Activated CD4-positive, alpha-beta T cell treated with anti-CD3 and anti-CD28 coated beads, Interleukin-2, amount 10 ng/mL, durations not matched to agents 24 days and 14 days (primary cell): Measurements from ENCODE around the gene PITPNM1. TPM values are rescaled to one million over a fixed set of nuclear protein-coding genes. Genes with fewer than 3 reads are reported as not detected.
A peak's percentile ranks its signal among the peaks of the same experiment; 100 is the strongest.

Experiments
- DNase-seq: peaks from one replicate; pipeline ENCODE4 v3.0.0; 2022
- H3K27ac Mint-ChIP-seq: one replicate; pipeline ENCODE4 v1.8.0; 2022; ENCODE audit warnings: mild to moderate bottlenecking, mixed read lengths
- H3K27me3 Mint-ChIP-seq: one replicate; pipeline ENCODE4 v1.8.0; 2022; ENCODE audit warnings: mixed read lengths
- H3K36me3 Mint-ChIP-seq: one replicate; pipeline ENCODE4 v1.8.0; 2022; ENCODE audit warnings: low read depth, mild to moderate bottlenecking, mixed read lengths
- H3K4me1 Mint-ChIP-seq: one replicate; pipeline ENCODE4 v1.8.0; 2021; ENCODE audit warnings: mixed read lengths
- H3K4me3 Mint-ChIP-seq: one replicate; pipeline ENCODE4 v1.8.0; 2022; ENCODE audit warnings: mild to moderate bottlenecking, moderate library complexity, mixed read lengths
- H3K9me3 Mint-ChIP-seq: one replicate; pipeline ENCODE4 v1.8.0; 2021; ENCODE audit warnings: mixed read lengths
- intact Hi-C: fragments of 100-400 bp; cut with micrococcal nuclease; formaldehyde crosslinking; loops from one replicate; pipeline ENCODE4 v1.15.1; 2023
- total RNA-seq: library from RNA; stranded (reverse); gene quantifications from 2 replicates; pipeline ENCODE4 v1.2.3, GENCODE V29; 2022

PITPNM1 gene
- total RNA-seq, 1 donor from 2014 or later = 128 TPM

- Mint-ChIP-seq H3K4me3 (peak overlapping the region; percentile 76), H3K4me1 (peaks cover 39% of the 10 kb centered on the region), H3K9me3 (peaks cover 3% of the 10 kb centered on the region), H3K27me3 (no peaks in the 10 kb centered on the region), H3K36me3 (peaks cover 44% of the 10 kb centered on the region), H3K27ac (peak overlapping the region; percentile 59)
- peak; percentile 57 for DNase-seq
- intact Hi-C loops = no loop called here
Measured at GRCh38 chr11:67503119-67504004, 1.8 kb downstream of the PITPNM1 start.

DNA sequence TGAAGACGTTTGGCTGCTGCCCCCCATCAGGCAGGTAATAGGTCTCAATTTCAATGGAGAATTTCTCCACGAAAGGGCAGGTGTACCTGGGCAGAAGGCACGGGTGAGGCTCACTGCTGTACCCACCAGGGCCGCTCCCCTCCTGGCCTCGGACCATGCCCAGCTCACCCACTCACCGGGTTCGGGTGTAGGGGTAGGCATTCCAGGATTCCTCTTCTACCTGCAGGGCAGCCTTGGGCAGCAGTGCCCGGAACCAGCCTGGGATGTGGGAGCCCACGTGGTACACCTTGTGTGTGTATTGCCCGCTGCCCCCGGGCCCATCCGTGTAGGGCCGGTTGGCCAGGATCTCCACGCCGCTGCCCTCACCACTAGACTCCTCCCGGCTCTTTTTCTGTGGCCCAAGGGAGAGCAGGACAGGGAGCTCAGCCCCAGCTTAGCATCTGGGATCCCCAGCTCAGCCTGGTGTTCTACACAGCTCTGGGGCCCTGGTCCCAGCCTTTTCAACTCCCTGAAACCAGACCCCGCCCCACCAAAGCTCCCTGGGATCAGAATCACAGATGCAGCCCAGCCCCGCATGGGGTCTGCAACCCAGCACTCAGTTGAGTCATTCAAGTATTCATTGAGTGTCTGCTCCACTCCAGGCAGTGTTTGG is 2.7 kb downstream of the PITPNM1 start:
- Mint-ChIP-seq H3K36me3 (peaks cover 45% of the 10 kb centered on the region), H3K27me3 (no peaks in the 10 kb centered on the region), H3K9me3 (peaks cover 3% of the 10 kb centered on the region), H3K4me1 (peaks cover 39% of the 10 kb centered on the region), H3K4me3 (peak overlapping the region; percentile 76), H3K27ac (peak overlapping the region; percentile 59)
- intact Hi-C loops = no loop called here
- DNase-seq = peak; percentile 57

GRCh38 chr11:67501854-67502253 is 3.3 kb downstream of the PITPNM1 start:
- Mint-ChIP-seq H3K4me1 (peaks cover 35% of the 10 kb centered on the region), H3K27ac (no peak overlapping the region), H3K9me3 (peaks cover 3% of the 10 kb centered on the region), H3K27me3 (no peaks in the 10 kb centered on the region), H3K36me3 (peaks cover 47% of the 10 kb centered on the region), H3K4me3 (no peak overlapping the region)
- intact Hi-C loops = no loop called here
- no peak for DNase-seq

- Mint-ChIP-seq H3K27me3 (no peaks in the 10 kb centered on the region), H3K27ac (peak overlapping the region; percentile 13), H3K4me3 (peak overlapping the region; percentile 2), H3K4me1 (peaks cover 29% of the 10 kb centered on the region), H3K36me3 (peaks cover 49% of the 10 kb centered on the region), H3K9me3 (peaks cover 3% of the 10 kb centered on the region)
- intact Hi-C loops = no loop called here
- DNase-seq = no peak
Measured at GRCh38 chr11:67500831-67501715, 4.1 kb downstream of the PITPNM1 start.

DNA sequence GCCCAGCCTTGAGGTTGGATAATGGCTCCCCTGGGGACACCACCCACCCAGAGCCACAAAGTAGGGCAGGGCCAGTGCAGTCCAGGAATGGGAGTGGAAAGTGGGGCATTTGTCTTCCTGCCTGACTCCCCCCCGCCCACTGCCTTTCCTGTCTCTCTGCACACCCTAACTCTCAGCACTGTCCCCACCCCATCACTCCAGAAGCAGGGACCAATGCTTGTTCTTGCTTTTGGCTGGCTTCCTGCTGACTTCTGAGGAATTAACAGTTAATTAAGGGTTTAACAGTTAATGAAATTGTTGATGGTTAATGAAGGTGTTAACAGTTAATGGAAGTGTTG is 4.7 kb downstream of the PITPNM1 start:
- intact Hi-C loops = no loop called here
- no peak overlapping the region for H3K4me3 Mint-ChIP-seq
- H3K27ac Mint-ChIP-seq = no peak overlapping the region
- no peaks in the 10 kb centered on the region for H3K27me3 Mint-ChIP-seq
- peaks cover 3% of the 10 kb centered on the region for H3K9me3 Mint-ChIP-seq
- peaks cover 23% of the 10 kb centered on the region for H3K4me1 Mint-ChIP-seq
- DNase-seq = no peak
- H3K36me3 Mint-ChIP-seq = peaks cover 52% of the 10 kb centered on the region

GRCh38 chr11:67499808-67500483 is 5.2 kb downstream of the PITPNM1 start:
- no peak for DNase-seq
- no peak overlapping the region for H3K4me3 Mint-ChIP-seq
- H3K27ac Mint-ChIP-seq = no peak overlapping the region
- peaks cover 22% of the 10 kb centered on the region for H3K4me1 Mint-ChIP-seq
- peaks cover 51% of the 10 kb centered on the region for H3K36me3 Mint-ChIP-seq
- H3K9me3 Mint-ChIP-seq = peaks cover 3% of the 10 kb centered on the region
- H3K27me3 Mint-ChIP-seq = no peaks in the 10 kb centered on the region
- intact Hi-C loops = no loop called here

DNA sequence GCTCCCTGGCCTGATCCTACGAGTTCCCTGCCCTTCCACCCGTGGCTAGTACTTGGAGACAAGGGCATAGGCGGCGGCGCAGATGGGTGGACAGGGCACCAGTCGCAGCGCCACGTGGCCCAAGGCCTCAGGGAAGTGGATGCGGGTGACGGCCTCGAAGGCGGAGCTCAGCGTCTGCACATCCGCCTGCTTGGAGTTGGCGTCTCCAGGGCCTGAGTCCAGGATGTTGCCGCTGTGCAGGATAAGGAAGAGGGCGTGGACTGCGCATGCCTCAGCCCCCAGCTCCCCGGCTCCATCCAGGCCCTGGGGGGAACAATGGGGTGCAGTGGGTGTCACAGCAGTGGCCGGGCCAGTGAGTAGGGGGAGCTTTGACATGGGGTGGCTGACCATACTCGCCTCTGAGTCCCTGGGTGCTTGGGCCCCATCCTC is 6.6 kb downstream of the PITPNM1 start:
- Mint-ChIP-seq H3K27me3 (no peaks in the 10 kb centered on the region), H3K4me3 (no peak overlapping the region), H3K9me3 (peaks cover 3% of the 10 kb centered on the region), H3K36me3 (peaks cover 52% of the 10 kb centered on the region), H3K4me1 (peaks cover 21% of the 10 kb centered on the region), H3K27ac (no peak overlapping the region)
- no peak for DNase-seq
- intact Hi-C loops = no loop called here

DNA sequence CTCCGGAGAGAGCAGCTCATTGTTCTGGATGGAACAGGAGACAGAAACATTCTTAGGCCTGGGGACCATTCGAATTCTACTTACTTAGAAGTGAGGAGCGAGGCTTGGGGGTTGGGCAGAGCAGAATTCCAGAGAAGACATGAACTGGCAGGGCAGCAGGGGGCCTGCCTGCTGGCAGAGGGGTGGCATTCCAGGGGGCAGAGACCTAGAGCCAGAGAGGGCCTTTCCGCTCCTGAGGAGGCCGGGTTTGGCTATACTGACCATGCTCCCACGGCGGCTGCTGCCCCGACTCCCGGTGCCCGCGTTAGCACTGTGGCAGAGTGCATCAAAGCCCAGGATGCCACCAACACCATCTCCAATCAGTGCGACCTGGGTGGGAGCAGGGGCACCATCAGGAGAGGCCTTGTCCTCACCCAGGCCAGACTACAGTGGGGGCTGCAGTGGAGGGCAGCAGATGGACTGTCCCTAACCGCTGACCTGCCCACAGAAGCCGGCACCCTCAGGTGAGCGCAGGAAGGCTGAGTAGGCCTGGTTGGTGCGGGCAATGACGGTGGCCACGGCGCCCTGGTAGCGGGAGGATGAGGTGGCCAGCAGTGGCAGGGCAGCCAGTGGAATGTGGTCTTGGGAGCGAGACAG is 7.4 kb downstream of the PITPNM1 start:
- H3K4me3 Mint-ChIP-seq = no peak overlapping the region

GRCh38 chr11:67496113-67496512 is 9.1 kb downstream of the PITPNM1 start:
- Mint-ChIP-seq H3K27ac (no peak overlapping the region), H3K27me3 (no peaks in the 10 kb centered on the region)
- intact Hi-C loops = no loop called here

More for the DNA sequence above, 7.4 kb downstream of the PITPNM1 start:
- Mint-ChIP-seq H3K27me3 (no peaks in the 10 kb centered on the region), H3K4me1 (peaks cover 16% of the 10 kb centered on the region), H3K27ac (no peak overlapping the region), H3K36me3 (peaks cover 49% of the 10 kb centered on the region), H3K9me3 (peaks cover 3% of the 10 kb centered on the region)
- intact Hi-C loops = no loop called here
- no peak for DNase-seq

GRCh38 chr11:67495234-67496005 is 9.7 kb downstream of the PITPNM1 start:
- Mint-ChIP-seq H3K27me3 (no peaks in the 10 kb centered on the region), H3K4me1 (peaks cover 4% of the 10 kb centered on the region), H3K4me3 (no peak overlapping the region), H3K27ac (no peak overlapping the region), H3K9me3 (peaks cover 3% of the 10 kb centered on the region), H3K36me3 (peaks cover 49% of the 10 kb centered on the region)
- no peak for DNase-seq
- intact Hi-C loops = no loop called here

More at GRCh38 chr11:67496113-67496512, 9.1 kb downstream of the PITPNM1 start:
- no peak overlapping the region for H3K4me3 Mint-ChIP-seq
- H3K4me1 Mint-ChIP-seq = peaks cover 11% of the 10 kb centered on the region
- peaks cover 3% of the 10 kb centered on the region for H3K9me3 Mint-ChIP-seq
- no peak for DNase-seq
- peaks cover 52% of the 10 kb centered on the region for H3K36me3 Mint-ChIP-seq

DNA sequence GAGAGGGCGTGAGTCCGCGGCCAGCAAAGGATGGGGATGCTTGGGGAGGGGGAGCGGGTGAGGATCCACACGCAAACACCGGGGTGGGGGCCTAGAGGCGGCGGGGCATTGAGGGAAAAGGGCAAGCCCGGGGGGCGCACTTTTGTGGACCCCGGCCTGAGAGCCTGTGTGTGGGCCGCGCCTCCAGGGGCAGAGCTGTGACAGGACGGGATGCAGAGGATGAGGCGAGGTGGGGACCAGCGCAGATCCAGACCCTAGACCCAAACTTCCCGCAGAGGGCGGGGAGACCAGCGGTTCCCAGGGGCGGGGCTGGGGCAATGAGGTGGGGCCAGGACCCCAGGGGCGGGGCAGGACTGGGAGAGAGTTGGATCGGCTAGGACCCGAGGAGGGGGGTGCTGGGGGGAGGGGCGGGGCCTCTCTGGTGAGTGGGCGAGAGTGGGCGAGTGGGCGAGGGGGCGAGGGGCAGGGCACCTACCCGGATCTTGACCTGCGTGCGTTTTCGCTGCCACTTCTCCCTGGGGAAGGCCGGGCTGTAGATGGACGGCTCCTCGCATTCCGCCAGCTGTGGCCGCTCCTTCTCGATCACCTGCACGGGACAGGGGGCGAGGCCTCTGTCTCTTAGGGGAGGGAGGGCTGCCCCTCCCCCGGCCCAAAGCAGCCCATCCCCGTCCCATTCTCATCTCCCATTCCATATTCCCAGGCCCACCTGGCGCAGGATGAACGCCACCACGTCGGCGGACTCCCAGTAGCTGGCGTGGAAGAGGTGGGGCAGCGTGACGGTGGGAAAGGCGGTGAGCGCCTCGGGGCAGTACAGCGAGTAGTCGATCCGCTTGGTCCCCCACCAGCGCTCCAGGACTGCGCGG is 10.6 kb downstream of the PITPNM1 start:
- Mint-ChIP-seq H3K9me3 (peaks cover 2% of the 10 kb centered on the region), H3K4me3 (no peak overlapping the region), H3K27ac (no peak overlapping the region), H3K36me3 (peaks cover 52% of the 10 kb centered on the region), H3K27me3 (no peaks in the 10 kb centered on the region), H3K4me1 (peaks cover 7% of the 10 kb centered on the region)
- intact Hi-C loops = no loop called here
- DNase-seq = no peak
